CD4-positive, alpha-beta memory T cell (primary cell): ENCODE data around the gene MYOT. TPM values are rescaled to one million over a fixed set of nuclear protein-coding genes. Genes with fewer than 3 reads are reported as not detected.

ENCODE experiments used
- CTCF ChIA-PET: fragments of 350-600 bp; sonication (Branson Sonifier 250); formaldehyde crosslinking; loops from one replicate; lab custom pipeline; 2021; ENCODE audit warnings: inconsistent platforms; ENCODE audit not compliant: partially characterized antibody; lab: Charles Lee
- POLR2A ChIA-PET: fragments of 350-600 bp; sonication (Branson Sonifier 250); formaldehyde crosslinking; loops from one replicate; lab custom pipeline; 2021; ENCODE audit not compliant: partially characterized antibody; lab: Charles Lee
- DNase-seq, 5 donors: peaks; one replicate each; pipeline versions ENCODE4 v3.0.0 to v3.0.0-alpha.2; 2020 to 2022; ENCODE audit warnings: mixed read lengths in 1 of 5
- H3K27ac ChIP-seq: one replicate; pipeline ENCODE4 v1.7.0; 2013; ENCODE audit warnings: low read depth, low read length
- H3K27me3 ChIP-seq: 2 replicates; pipeline ENCODE4 v1.7.0; 2013; ENCODE audit warnings: mild to moderate bottlenecking, low read length, moderate library complexity; ENCODE audit not compliant: insufficient read depth
- H3K36me3 ChIP-seq: 2 replicates; pipeline ENCODE4 v1.7.0; 2013; ENCODE audit warnings: mild to moderate bottlenecking, low read length, moderate library complexity; ENCODE audit not compliant: insufficient read depth
- H3K4me1 ChIP-seq: 2 replicates; pipeline ENCODE4 v1.7.0; 2013; ENCODE audit warnings: mild to moderate bottlenecking, low read length, moderate library complexity; ENCODE audit not compliant: insufficient read depth
- H3K4me3 ChIP-seq, 2 donors: one replicate each; pipeline ENCODE4 v1.7.0; 2013; ENCODE audit warnings: low read length in 2 of 2, mild to moderate bottlenecking in 1 of 2
- H3K9me3 ChIP-seq, 2 donors: one replicate each; pipeline ENCODE4 v1.7.0; 2013; ENCODE audit warnings: low read length in 2 of 2, control low read depth in 1 of 2; ENCODE audit not compliant: control insufficient read depth in 1 of 2
- H3K27ac Mint-ChIP-seq, 7 donors: one replicate each; pipeline ENCODE4 v1.8.0; 2020 to 2021; ENCODE audit warnings: mixed read lengths in 7 of 7, mild to moderate bottlenecking in 6 of 7, inconsistent platforms in 3 of 7, moderate library complexity in 3 of 7
- H3K27me3 Mint-ChIP-seq, 2 donors: one replicate each; pipeline ENCODE4 v1.8.0; 2020 to 2021; ENCODE audit warnings: mixed read lengths in 2 of 2
- H3K36me3 Mint-ChIP-seq, 2 donors: one replicate each; pipeline ENCODE4 v1.8.0; 2020 to 2021; ENCODE audit warnings: mixed read lengths in 2 of 2, inconsistent platforms in 1 of 2, mild to moderate bottlenecking in 1 of 2
- H3K4me1 Mint-ChIP-seq, 4 donors: one replicate each; pipeline ENCODE4 v1.8.0; 2020 to 2021; ENCODE audit warnings: mixed read lengths in 4 of 4, mild to moderate bottlenecking in 1 of 4
- H3K4me3 Mint-ChIP-seq, 8 donors: one replicate each; pipeline ENCODE4 v1.8.0; 2020 to 2021; ENCODE audit warnings: mixed read lengths in 8 of 8, mild to moderate bottlenecking in 7 of 8, moderate library complexity in 6 of 8, inconsistent platforms in 3 of 8
- H3K9me3 Mint-ChIP-seq, 8 donors: one replicate each; pipeline ENCODE4 v1.8.0; 2020 to 2021; ENCODE audit warnings: mixed read lengths in 8 of 8, mild to moderate bottlenecking in 5 of 8, inconsistent platforms in 3 of 8, moderate library complexity in 1 of 8
- intact Hi-C: fragments of 100-400 bp; cut with micrococcal nuclease; formaldehyde crosslinking; loops from one replicate; pipeline ENCODE4 v1.15.1; 2023
- polyA plus RNA-seq, 2 donors: library from polyadenylated mRNA; unstranded; fragments of 300-500 nt; fragmentation: Illumina TruSeq; gene quantifications; one replicate each; pipeline ENCODE4 v1.2.3, GENCODE V29; 2021
- total RNA-seq, 2 experiments: library from RNA; stranded (reverse); gene quantifications; one replicate each; pipeline ENCODE4 v1.2.3, GENCODE V29; 2021

Gene MYOT
- total and polyA plus RNA-seq, 4 experiments from 2014 or later: 0.23 TPM; not detected in 3

GRCh38 chr5:137933491-137933911 lies 65.8 kb downstream of the MYOT start:
- Mint-ChIP-seq H3K27me3 (no peaks in the 10 kb centered on the region), H3K4me1 (no peaks in the 10 kb centered on the region), H3K4me3 (no peak overlapping the region), H3K9me3 (no peaks in the 10 kb centered on the region), H3K27ac (peak overlapping the region in 4 of 7 donors; percentile 23 to 87 (median 76)), H3K36me3 (peaks cover 16 to 21% of the 10 kb centered on the region in 2 donors)
- ChIA-PET CTCF (interaction anchor here (0.5 kb wide), 1 partner anchor 182 kb away, joined by 3 read pairs; no protein-coding TSS in a partner anchor), POLR2A (no interaction called here)
- no peak for DNase-seq
- no peaks in the 10 kb centered on the region for H3K4me1 ChIP-seq
- intact Hi-C loops: no loop called here
- no peaks in the 10 kb centered on the region for H3K9me3 ChIP-seq
- no peaks in the 10 kb centered on the region for H3K27me3 ChIP-seq
- no peak overlapping the region for H3K27ac ChIP-seq
- H3K4me3 ChIP-seq: no peak overlapping the region
- H3K36me3 ChIP-seq: no peaks in the 10 kb centered on the region

GRCh38 chr5:137935190-137935589 lies 67.5 kb downstream of the MYOT start:
- H3K9me3 Mint-ChIP-seq: no peaks in the 10 kb centered on the region
- H3K4me1 Mint-ChIP-seq: peaks cover 0 to 5% (median 0%) of the 10 kb centered on the region in 4 donors
- H3K4me3 Mint-ChIP-seq: no peak overlapping the region
- peaks cover 26 to 36% of the 10 kb centered on the region in 2 donors for H3K36me3 Mint-ChIP-seq
- Histone ChIP-seq H3K9me3 (no peaks in the 10 kb centered on the region), H3K27ac (no peak overlapping the region), H3K4me1 (no peaks in the 10 kb centered on the region), H3K36me3 (peaks cover 14% of the 10 kb centered on the region), H3K4me3 (no peak overlapping the region), H3K27me3 (no peaks in the 10 kb centered on the region)
- DNase-seq: no peak
- H3K27me3 Mint-ChIP-seq: no peaks in the 10 kb centered on the region
- H3K27ac Mint-ChIP-seq: peak overlapping the region in 4 of 7 donors; percentile 31 to 75 (median 42)
- ChIA-PET CTCF (no interaction called here), POLR2A (no interaction called here)
- intact Hi-C loops: no loop called here

- no peaks in the 10 kb centered on the region for H3K27me3 ChIP-seq
- ChIA-PET POLR2A (no interaction called here), CTCF (no interaction called here)
- H3K4me3 Mint-ChIP-seq: no peak overlapping the region
- no peak for DNase-seq
- H3K4me1 ChIP-seq: no peaks in the 10 kb centered on the region
- no peaks in the 10 kb centered on the region for H3K27me3 Mint-ChIP-seq
- intact Hi-C loops: no loop called here
- no peaks in the 10 kb centered on the region for H3K9me3 ChIP-seq
- H3K36me3 Mint-ChIP-seq: peaks cover 30 to 41% of the 10 kb centered on the region in 2 donors
- H3K4me3 ChIP-seq: no peak overlapping the region
- H3K27ac Mint-ChIP-seq: peak overlapping the region in 3 of 7 donors; percentile 31 to 75 (median 49)
- no peaks in the 10 kb centered on the region for H3K9me3 Mint-ChIP-seq
- peaks cover 0 to 5% (median 0%) of the 10 kb centered on the region in 4 donors for H3K4me1 Mint-ChIP-seq
- peaks cover 19% of the 10 kb centered on the region for H3K36me3 ChIP-seq
- no peak overlapping the region for H3K27ac ChIP-seq
These were observed 68.0 kb downstream of the MYOT start for GRCh38 chr5:137935694-137936093.

Other genes starting within 250 kb of the MYOT start
- 10 to 100 TPM; 22.0 to 25.9 TPM for gene KLHL3, start 131.8 kb upstream of the MYOT start, total RNA-seq
- gene KLHL3, start 131.8 kb upstream of the MYOT start, polyA plus RNA-seq: 1 to 10 TPM; 2.2 to 3.1 TPM
- 10 to 100 TPM; 30.5 to 30.7 TPM for gene HNRNPA0, start 113.5 kb upstream of the MYOT start, total RNA-seq
- 10 to 100 TPM in 1 of 2 donors, 1 to 10 TPM in 1; 8.6 to 19.3 TPM for gene HNRNPA0, start 113.5 kb upstream of the MYOT start, polyA plus RNA-seq
- not detected for gene PKD2L2, start 21.6 kb downstream of the MYOT start, total RNA-seq
- under 1 TPM; 0.22 to 0.43 TPM for gene PKD2L2, start 21.6 kb downstream of the MYOT start, polyA plus RNA-seq
- 10 to 100 TPM; 63.3 to 66.6 TPM for gene FAM13B, start 165.2 kb downstream of the MYOT start, total RNA-seq
- gene FAM13B, start 165.2 kb downstream of the MYOT start, polyA plus RNA-seq: 10 to 100 TPM; 14.4 to 27.7 TPM
- not detected for gene WNT8A, start 216.2 kb downstream of the MYOT start, total RNA-seq
- gene WNT8A, start 216.2 kb downstream of the MYOT start, polyA plus RNA-seq: under 1 TPM in 1 of 2 donors, not detected in 1; 0.22 TPM